NCI-H2029 treated with DMSO at 0.1 percent for 48 hours (cell line): ENCODE data around the gene ERRFI1.
A peak's percentile ranks its signal among the peaks of the same experiment; 100 is the strongest.

Source experiments
- DNase-seq: peaks from one replicate; lab custom pipeline; 2025; lab: John Stamatoyannopoulos, UW

The ERRFI1 gene

DNA sequence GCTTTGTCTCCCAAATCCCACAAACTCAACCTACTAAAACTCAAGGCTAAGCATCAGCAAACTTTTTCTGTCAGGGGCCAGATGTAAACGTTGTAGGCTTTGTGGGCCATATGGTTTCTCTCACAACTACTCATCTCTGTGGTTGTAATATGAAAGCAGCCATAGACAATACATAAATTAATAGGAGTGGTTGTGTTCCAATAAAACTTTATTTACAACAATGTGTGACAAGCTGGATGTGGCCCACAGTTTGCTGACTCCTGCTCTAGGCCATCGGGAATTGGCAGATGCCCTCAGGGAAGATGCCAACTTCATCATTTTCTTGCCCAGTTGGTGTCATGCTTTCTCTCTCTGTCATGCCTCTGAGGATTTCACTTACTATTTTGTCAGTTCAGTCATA, 17.5 kb upstream of the ERRFI1 start:
- DNase-seq: no peak

DNA sequence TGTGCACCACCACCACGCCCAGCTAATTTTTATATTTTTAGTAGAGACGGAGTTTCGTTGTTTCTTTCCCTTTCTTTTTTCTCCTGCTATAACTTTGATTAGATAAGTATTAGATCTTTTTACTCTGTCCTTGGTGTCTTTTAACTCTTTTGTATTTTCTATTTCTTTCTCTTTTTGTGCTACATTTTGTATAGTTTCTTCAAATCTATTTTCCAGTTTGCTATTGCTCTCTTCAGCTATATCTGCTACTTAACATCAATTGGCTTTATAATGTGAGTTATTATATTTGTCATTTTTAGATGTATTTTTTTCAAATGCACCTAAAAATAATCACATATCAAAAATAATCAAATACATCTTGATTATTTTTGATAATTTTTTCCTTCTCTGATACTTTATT, 16.0 kb upstream of the ERRFI1 start:
- no peak for DNase-seq

DNA sequence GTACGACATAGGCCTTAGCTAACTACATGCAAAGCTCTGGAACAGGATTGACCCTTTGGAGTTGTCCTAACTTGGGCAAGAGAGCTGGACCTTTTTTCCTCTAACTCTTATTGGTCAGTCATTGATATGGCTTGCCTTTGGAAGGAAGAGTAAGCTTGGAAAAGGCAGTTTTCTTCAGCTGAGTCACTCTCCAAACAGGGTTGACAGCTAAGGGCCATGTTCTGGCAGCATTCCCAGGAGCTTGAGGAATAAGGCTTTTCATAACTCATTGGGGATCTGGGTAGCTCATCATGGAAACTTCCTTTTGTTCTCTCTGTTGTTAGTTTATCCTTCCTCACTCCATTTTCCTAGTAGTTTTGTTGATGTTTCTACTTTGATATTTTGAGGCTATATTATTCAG, 14.5 kb upstream of the ERRFI1 start:
- DNase-seq: peak; percentile 75

DNA sequence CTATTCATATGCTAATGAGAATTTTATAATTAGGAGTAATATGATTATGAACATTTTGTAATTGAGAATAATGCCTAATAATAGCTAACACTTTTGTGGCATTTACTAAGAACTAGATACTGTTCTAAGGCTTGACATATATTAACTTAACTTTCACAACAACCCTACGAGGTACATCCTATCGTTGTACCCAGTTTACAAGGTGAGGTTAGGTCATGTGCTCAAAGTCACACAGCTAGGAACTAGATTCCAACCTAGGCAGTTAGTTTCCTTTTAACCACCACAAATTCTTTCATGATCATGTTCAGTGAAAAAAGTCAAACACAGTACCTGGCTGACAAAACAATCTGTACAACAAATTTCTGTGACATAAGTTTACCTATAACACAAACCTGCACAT, 13.0 kb upstream of the ERRFI1 start:
- DNase-seq: no peak

DNA sequence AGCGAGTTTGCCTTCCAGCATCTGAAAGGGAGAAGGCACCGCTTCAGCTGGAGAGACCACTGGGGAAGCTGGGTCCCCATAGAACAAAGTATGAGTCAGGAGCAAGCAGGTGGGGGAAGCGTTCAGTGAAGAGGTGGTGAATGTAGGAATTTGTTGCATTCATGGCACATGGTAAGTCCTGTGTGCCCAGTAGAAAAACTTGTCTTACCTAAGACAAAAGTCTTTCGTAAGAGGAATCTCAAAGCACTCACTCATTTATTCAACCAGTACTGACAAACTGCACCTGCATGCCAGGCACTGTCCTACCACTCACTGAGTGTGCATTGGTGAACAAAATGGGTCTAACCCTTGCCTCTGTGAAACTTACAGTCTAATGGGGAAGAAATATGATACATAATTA, 9.2 kb upstream of the ERRFI1 start:
- DNase-seq: no peak

DNA sequence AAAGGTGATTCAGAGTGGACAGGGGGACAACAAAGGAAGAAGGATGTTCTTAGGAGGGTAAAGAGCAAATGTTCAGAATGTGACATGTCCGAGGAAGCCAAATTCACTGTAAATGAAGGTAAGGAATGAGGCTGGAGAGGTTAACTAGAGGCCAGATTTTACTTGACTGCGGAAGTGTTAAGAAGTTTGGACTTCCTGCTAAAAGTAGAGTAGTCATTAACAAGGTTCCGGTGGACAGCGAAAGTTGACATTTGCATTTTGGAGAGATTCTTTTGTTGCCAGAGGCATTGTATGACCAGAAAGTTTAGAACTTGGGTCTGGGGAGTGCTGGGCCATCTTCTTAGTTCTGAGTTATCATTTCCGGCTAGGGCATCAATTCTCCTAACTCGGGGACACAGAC, 7.2 kb upstream of the ERRFI1 start:
- DNase-seq: no peak

DNA sequence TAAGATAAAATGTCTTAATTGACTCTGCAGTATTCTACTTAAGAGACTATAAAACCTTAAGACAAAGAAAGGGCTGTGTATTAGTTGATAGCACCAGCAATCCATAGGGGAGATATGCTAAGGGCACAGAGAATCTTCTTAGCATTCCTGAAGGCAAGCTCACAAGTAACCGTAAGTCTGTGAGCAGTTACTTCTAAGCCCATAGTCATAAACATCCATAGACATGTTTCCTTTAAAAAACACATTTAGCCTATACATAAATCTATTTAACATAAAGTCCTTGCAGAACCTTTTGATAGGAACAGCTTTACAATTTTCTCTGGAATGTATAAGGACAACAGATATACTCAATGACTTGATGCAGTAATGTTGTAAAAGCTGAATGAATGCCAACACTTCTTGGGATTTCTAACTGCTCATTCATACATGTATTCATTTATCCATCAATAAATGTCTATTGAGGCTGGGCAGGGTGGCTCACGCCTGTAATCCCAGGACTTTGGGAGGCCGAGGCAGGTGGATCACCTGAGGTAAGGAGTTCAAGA, 6.3 kb upstream of the ERRFI1 start:
- DNase-seq: no peak

DNA sequence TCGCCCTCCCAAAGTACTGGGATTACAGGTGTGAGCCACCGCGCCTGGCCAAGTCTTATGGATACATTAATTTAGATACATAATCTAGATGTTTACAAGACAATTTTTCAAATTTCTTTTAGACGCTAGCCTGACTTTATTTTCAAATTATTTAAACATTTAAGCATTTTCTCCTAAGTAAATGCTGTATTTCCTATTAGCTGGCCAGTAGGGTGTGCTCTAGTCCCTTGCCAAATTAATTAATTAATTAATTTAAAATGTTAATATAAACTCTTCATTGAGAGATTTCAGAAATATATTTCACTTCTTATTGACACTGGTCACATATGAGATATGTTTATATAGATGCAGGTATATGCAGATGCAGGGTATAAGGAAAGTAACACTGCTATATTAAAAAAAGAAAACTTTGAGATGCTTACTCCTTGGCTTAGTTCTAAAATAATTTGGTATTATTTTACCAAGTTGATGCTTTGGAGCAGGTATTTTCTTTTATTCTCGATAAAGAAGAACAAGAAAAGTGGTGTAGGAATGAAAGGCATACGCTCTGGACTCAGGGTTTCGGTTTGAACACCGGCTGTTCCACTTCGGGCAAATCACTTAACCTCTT, 5.2 kb upstream of the ERRFI1 start:
- DNase-seq: peak; percentile 35

DNA sequence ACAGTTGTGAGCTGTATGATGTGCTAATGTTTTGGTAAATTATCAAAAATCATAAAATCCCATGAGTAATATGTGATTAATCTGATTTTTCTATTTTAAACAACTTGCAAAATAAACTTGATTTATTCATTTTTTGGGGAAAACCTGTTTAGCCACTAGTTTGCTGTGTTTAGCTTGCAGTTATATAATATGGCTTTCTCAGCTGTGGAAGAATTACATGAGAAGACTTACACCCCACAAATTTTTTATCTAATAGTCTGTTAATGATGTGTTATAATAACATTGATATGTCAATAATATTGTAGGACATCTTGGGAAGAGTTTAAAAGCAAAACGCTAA, 2.4 kb upstream of the ERRFI1 start:
- no peak for DNase-seq

DNA sequence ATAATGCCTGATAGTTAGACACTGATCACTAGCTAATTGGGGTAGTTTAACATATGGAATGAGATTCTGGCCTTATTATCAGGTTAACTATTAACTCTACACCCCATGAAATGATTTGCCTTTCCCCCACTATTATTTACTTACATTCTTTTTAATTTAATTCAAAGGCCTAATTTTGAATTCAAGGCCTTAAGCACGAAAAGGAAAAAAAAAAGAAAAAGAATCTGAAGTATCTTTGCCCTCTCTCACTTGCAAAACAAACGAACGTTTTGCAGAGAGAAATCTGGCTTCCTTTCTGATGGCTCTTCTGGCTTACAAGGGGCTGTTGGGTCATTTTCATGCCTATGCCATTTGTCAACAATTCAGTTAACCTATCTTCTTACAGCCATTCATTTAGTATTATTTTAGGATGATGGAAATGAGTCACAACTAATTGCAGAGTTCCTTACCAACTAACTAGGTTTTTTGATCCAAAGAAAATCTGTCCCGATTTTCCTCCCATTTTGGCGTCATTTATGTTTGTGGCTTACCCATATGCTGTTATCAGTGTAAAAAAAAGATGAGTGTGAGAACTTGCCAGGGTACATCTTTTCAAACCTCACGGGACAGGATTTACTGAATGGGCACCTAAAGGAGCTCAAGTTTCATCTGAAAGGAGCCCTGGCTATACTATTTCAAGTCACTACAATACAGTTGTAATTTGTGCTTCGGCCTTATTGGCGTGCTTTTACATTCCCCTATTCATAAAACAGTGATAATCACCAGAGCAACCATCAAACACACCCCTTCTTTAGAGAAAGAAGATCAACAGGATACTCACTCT, 1.9 kb upstream of the ERRFI1 start:
- DNase-seq: no peak

DNA sequence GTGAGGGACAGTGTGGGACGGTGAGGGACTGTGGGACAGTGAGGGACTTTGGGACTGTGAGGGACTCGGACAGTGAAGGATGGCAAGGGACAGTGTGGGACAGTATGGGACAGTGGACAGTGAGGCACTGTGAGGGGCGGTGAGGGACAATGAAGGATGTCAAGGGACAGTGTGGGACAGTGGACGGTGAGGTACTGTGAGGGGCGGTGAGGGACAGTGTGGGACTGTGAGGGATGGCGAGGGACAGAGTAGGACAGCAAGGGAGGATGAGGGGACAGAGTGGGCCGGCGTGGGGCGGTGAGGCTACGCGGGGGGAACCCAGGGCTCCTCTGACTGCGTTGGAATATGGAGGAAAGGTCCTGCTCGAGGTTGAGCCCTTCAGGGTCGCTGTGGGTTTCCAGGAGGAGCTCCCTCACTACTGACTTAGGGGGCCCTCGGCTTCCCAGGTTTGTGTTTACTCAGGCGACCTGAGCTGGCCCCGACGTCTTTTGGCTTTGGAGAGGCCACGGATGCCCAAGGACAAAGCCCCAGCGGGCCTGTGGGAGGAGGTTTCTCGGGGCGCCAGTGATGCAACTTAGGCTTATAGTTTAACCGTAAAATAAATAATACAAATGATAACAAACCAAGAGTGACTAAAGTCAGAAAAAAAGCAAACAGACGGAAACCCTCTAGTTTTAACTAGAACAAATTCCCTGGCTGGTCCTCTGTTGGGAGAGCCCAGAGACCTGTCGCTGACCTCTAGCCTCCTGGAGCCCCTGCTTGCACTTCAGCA, 1.1 kb upstream of the ERRFI1 start:
- no peak for DNase-seq

DNA sequence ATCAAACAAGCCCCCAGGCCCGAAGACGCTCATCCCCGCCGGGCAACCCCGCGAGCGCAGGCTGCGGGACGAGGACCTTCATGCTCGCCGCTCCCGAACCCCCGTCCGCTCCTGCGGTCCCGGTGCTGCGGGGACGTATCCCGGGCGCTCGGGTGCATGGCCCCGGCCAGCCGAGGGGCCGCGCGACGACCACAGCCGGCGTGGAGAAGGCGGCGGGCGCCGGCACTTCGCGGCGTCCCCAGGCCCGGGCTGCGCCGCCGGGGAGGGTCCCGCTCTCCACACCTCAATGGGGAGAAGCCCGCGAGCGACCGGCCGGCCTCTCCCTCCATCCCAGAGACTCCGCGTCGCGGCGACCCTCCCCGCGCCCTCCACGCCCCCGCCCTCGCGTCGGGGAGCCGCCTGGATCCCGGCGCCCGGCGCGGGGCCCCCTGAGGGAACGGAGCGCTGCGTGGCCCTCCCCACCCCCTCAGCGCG, 401 bp downstream of the ERRFI1 start:
- no peak for DNase-seq

DNA sequence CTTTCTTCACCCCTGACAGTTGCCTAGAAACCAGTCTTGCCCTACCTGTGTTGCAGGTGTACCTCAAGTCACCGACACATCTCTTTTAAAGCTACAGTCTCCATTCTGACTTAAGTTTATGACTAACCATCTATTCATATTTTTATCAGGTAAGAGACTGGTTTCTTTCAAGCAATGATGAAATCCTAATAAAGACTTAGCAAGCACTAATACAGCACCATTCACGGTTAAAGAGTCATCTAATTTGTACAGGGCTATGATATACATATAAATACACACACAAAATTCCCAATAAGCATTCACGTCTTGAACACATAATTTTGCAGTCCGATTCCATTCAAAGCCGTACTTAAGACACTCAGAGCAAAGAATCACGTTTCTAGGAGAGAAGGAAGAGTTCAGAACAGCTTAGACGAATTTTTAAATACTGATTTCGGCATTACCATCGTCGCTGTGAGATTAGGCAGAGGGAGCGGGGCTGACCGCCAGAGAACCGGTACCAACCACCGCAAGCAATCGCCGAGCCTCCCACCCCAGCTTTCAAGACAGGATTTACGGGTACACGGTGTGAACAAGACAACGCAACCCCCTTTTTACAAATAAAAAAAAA, 943 bp downstream of the ERRFI1 start:
- DNase-seq: no peak

DNA sequence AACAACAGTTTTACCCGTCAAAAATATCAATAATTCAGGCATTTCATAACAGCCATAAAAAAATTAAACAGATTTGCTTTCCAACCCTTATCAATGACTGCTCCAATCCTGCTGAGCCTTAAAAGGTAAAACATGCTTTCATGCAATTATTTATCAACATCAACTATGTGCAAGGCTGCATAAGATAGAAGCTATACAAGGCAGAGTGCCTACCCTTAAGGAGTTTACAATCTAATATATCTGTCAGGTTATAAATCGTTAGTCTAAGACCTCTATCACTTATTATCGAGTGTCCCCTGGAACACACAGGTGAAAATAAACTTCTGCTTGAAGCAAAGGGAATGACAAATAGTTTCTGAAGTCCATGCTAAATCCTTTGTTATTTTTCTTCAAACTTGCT, 1.8 kb downstream of the ERRFI1 start:
- DNase-seq: no peak

DNA sequence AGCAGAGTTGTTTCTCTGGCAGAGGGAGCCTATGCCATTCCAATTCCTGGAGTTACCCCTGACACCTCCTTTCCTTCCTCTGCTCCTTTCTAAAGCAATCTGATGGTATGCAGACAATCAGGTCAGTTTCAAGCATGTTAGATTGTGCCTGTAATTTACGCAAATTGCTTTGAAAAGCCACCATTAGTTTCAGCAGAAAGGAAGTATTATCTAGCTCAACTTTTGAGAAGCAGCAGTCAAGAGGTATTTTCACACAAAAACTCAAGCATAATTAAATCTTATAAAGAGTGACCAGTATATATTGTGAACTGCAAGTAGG, 2.2 kb downstream of the ERRFI1 start:
- no peak for DNase-seq

DNA sequence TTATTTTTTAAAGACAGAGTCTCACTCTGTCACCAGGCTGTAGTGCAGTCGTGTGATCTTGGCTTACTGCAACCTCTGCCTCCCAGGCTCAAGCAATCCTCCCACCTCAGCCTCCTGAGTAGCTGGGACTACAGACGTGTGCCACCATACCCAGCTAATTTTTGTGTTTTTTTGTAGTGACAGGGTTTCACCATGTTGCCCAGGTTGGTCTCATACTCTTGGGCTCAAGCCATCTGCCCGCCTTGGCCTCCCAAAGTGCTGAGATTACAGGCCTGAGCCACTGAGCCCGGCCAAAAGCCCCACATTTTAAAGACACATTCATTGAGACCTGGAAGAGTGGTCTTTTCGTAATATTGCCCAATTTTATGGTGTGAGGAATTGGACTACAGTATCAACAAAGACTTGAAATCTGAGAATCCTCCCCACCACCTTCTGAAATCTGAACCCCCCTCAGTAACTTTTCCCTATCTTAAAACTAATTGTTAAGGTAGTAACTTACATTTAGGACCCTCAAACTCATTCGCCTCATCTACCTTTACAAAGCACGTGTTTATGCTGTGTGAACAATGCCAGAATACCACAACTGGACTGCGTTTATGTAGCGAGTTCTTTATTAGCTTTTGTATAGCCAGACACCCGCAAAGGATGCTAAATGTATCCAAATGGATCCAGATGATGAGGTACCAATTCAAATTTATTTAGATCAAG, 2.7 kb downstream of the ERRFI1 start:
- no peak for DNase-seq

DNA sequence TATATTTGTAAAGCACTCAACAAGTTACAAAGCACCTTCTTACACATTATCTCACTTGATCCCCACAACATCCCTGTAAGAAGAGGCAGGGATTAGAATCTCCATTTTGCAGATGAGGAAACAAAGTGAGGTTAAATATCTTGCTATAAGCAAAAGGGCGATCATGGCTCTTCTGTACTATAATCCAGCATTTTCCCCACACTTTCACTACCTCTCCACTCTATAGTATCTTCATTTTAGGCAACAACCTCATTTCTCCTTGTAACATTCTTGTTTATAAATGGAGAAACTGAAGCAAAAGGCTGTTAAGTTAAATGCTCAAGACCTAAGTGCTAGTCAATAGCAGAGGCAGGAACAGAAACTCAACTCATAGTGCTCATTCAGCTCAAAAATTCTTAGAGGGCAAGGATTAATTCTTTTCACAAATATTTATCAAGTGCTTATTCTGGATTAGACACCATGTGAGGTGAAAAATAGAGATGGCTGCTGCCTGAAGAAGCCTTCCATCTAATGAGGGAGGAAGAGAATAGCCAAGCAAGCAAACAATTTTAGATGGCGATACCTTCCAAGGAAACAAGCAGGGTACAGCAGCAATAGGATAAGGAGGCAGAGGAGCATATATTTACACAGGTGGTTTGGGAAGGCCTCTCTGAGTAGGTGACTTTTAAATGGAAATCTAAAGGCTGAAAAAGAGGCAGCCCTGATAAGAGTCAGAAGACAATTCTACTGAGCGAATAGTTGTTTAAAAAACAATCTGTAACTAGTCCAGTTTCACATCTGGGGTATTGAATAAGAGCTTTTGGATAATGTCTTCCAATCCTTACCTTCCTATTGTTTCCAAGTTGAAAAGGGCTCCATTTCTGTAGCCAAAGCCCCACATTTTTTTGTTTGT, 3.5 kb downstream of the ERRFI1 start:
- DNase-seq: peak; percentile 25

DNA sequence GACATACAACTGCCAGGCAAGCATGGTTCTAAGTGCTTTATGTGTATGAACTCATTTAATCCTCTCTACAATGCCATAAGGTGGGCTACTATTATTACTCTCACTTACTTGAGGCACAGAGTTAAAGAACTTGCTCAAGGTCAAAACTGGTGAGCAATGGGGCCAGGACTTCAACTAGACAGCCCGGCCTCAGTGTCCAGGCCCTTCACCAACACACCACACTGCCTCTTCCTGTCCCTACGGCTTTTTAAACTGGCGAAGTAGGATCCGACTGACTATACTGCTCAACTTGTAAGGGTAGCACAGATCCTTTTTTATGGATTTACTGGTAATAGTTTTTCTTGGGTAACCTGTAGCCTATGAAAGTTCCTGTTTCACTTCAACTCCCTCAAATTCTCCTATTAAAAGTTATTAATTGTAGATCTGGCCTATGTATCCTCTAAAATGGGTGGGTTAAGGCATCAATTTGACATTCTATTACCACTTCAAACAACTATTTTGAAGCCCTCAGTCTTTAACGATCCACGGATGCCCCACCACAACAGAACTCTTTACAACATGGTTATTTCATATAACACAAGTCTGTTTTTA, 4.3 kb downstream of the ERRFI1 start:
- DNase-seq: no peak

DNA sequence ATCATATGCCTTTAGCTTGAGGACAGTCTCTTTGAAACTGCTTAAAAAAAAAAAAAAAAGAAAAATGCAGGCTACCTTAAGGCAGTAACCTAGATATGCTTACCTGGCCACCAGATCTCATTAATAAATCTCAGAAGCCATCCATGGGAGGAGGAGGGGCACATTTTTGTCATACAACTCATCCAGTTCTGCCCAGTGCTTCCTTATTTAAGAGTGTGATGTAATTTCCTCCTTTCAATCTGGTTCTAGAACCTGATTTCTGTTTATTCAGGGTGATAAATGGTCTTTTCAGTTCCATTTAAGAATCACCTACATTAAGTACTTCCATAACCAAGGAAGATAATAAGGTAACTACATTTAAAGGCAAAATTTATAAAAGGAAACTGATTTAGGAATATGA, 6.1 kb downstream of the ERRFI1 start:
- DNase-seq: peak; percentile 58

DNA sequence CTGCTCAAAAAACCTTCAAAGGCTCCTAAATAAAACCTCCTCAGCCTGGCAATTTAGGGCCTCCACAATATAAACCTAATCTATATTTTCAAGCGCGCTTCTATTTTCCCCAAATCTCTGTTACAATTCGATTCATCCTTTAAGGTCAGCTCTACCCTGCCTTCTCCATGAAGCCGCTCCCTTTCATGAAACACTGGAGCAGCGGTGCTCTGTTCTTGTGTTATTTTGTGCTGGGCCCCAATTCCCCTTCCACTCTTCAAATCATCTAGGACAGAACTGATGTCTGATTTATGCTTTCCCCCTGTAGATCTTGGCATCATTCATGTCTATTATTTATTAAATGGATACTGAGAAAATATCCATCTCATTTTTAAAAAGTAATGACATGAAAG, 6.9 kb downstream of the ERRFI1 start:
- no peak for DNase-seq
